ENCODE data around the gene ROR1. TPM values are rescaled to one million over a fixed set of nuclear protein-coding genes. Genes with fewer than 3 reads are reported as not detected.
"Not testable (repeated sequence)": the region's sequence is repeated elsewhere in the genome, so short reads cannot be mapped to it uniquely, and the experiment has no call there.

ROR1 gene
- total RNA-seq, 2 donors from 2014 or later, result 12.9 to 40.8 TPM

DNA sequence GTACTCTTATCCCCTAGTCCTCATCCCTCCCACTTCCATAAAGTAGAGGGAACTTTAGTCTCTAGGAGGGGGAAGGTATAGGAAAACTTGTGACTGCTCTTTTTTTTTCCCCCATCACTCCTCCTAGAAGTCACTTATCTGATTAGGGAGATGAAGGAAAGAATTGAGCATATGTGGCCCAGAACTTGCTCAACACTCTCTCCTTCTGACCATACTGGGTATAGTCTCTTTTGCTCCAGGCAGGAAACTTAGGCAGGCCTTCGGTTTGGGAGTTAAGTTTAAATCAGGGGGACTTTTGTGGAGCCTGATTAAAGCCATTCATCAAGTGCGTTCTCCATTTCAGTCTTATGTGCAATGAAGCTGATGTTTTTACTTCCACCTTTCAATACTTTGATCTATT lies 435.4 kb downstream of the ROR1 start:
- no peaks in the 10 kb centered on the region for H3K4me1 ChIP-seq
- no peaks in the 10 kb centered on the region for H3K27me3 ChIP-seq
- no peak overlapping the region for H3K4me3 ChIP-seq
- no peak overlapping the region for H3K27ac ChIP-seq
- no peaks in the 10 kb centered on the region for H3K36me3 ChIP-seq
- no peaks in the 10 kb centered on the region for H3K9me3 ChIP-seq
- no peak for DNase-seq (ENCODE audit: low spot score)
- TF ChIP-seq, protein P1, sequence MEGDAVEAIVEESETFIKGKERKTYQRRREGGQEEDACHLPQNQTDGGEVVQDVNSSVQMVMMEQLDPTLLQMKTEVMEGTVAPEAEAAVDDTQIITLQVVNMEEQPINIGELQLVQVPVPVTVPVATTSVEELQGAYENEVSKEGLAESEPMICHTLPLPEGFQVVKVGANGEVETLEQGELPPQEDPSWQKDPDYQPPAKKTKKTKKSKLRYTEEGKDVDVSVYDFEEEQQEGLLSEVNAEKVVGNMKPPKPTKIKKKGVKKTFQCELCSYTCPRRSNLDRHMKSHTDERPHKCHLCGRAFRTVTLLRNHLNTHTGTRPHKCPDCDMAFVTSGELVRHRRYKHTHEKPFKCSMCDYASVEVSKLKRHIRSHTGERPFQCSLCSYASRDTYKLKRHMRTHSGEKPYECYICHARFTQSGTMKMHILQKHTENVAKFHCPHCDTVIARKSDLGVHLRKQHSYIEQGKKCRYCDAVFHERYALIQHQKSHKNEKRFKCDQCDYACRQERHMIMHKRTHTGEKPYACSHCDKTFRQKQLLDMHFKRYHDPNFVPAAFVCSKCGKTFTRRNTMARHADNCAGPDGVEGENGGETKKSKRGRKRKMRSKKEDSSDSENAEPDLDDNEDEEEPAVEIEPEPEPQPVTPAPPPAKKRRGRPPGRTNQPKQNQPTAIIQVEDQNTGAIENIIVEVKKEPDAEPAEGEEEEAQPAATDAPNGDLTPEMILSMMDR (IDR thresholded peaks at IDR 0.05), result no peak

DNA sequence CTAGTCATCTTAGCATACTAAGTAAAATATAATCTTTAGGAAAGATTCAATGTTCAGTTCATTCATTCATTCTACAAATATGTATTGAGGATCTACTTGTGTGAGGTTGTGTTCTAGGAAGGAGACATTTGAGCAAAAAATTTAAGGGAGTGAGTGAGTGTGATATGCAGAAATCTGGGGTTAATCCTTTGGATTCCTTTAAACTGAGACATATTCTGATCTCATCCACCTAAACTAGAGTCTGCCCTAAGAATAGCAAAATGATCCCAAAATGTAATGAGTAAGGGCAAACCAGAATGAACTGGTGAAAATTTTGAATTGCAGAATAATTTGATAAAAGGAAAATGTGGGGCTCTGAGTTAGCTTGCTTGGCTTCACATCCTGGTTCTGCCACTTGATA lies 438.2 kb downstream of the ROR1 start:
- no peak overlapping the region for H3K27ac ChIP-seq
- no peak overlapping the region for H3K4me3 ChIP-seq
- H3K27me3 ChIP-seq, result no peaks in the 10 kb centered on the region
- H3K9me3 ChIP-seq, result no peaks in the 10 kb centered on the region
- DNase-seq (ENCODE audit: low spot score), result no peak
- no peaks in the 10 kb centered on the region for H3K36me3 ChIP-seq
- TF ChIP-seq, protein P1 (IDR thresholded peaks at IDR 0.05), result no peak
- H3K4me1 ChIP-seq, result no peaks in the 10 kb centered on the region

DNA sequence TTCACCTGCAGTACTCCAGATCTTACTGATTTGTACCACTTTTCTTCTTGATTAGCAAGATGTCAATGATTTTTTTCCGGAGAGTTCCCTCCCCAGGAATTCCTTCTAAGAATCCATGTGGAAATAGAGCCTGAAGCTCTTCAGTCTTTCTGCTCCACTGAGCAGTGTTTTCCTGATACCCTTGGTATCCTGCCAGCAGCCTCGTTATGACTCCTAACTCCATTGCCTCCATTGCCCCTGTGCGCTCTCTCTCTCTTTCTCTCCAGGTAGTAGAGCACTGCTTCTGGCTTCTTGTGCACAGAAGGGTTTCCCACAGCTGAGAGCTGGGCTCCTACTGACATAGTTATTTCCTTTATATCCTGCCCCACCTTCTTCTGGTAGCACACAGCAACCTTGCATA lies 441.8 kb downstream of the ROR1 start:
- Histone ChIP-seq H3K36me3 (no peaks in the 10 kb centered on the region), H3K27ac (no peak overlapping the region), H3K27me3 (no peaks in the 10 kb centered on the region), H3K4me1 (no peaks in the 10 kb centered on the region), H3K4me3 (no peak overlapping the region), H3K9me3 (no peaks in the 10 kb centered on the region)
- TF ChIP-seq, protein P1 (IDR thresholded peaks at IDR 0.05), result no peak
- no peak for DNase-seq (ENCODE audit: low spot score)

DNA sequence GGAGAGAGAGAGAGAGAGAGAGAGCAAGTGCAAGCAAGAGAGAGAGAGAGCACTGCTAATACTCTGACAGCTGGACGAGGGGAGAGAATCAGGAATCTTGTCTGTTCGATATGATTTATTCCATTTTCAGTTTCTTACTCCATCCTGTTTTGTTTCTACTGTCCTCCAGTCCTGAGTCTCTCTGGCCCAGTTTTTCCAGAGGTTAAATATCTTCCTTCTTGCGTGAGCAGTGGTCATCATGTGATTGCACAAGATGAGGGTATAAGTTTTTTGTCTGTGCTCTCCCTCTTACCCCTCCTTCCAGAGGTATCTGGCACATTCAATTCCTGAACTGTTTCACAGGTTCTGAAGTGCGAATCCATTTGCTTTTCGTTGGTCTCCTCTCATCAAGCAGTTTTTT lies 446.4 kb downstream of the ROR1 start:
- no peaks in the 10 kb centered on the region for H3K4me1 ChIP-seq
- H3K27me3 ChIP-seq, result no peaks in the 10 kb centered on the region
- H3K27ac ChIP-seq, result no peak overlapping the region
- H3K9me3 ChIP-seq, result no peaks in the 10 kb centered on the region
- TF ChIP-seq, protein P1 (IDR thresholded peaks at IDR 0.05), result no peak
- H3K4me3 ChIP-seq, result no peak overlapping the region
- DNase-seq (ENCODE audit: low spot score), result no peak
- H3K36me3 ChIP-seq, result no peaks in the 10 kb centered on the region

DNA sequence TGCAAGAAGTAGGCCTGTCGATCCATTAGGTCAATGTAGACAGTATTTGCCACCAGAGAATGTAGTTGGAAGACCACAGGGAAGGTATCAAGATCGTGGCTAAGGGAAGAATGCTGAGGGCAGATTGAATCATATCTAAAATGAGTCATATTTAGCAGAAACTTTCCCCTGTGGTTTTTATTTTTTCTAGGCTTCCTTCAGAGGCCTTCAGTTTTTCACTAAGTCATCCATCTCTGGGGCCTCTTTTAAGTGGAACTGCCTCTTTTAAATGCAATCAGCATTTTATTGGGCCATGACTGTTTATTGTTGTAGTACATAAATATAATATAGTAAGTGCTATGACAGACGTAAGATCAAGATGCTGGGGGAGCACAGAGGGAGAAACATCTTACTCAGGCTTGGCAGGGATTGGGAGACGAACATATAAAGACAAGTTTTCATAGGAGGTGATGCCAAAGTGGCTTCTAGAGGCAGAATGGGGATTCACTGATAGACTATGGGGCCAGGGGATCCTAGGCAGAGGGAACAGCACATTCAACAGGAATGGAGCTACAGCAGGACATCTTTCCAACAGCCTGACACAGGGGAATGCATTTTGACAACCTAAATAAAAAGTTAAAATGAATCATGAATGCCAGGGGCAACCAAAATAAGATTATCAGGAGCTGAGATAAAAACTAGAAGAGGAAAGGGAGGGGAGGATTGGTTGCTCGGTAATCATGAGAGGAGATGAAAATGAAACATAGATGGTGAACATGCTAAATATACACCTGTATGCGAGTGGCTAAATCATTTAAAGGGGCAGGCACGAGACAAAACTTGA lies 449.7 kb downstream of the ROR1 start:
- Histone ChIP-seq H3K4me3 (no peak overlapping the region), H3K9me3 (no peaks in the 10 kb centered on the region), H3K27me3 (no peaks in the 10 kb centered on the region), H3K4me1 (no peaks in the 10 kb centered on the region), H3K36me3 (no peaks in the 10 kb centered on the region), H3K27ac (no peak overlapping the region)
- TF ChIP-seq, protein P1 (IDR thresholded peaks at IDR 0.05), result no peak
- no peak for DNase-seq (ENCODE audit: low spot score)

DNA sequence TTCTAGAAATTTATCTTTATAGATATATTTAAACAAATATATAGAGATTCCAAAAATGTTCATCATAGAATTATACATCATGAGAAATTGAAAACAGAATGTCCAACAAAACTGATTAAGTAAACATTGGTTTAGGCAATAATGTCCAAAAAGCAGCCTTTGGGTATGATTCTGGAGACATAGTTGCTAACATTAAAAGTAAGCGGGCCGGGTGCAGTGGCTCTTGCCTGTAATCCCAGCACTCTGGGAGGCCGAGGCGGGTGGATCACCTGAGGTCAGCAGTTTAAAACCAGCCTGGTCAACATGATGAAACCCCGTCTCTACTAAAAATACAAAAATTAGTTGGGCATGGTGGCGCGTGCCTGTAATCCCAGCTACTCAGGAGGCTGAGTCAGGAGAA lies 450.4 kb downstream of the ROR1 start:
- H3K27ac ChIP-seq; H3K4me1 ChIP-seq; H3K27me3 ChIP-seq; H3K4me3 ChIP-seq; DNase-seq (ENCODE audit: low spot score); H3K36me3 ChIP-seq; H3K9me3 ChIP-seq: not testable (repeated sequence)

Measured in right atrium auricular region (tissue), 2 donors.